HG03039 (cell line): ENCODE data around the gene FFAR1.

ENCODE experiments used
- ATAC-seq: cut with Tn5 transposase; IDR thresholded peaks from one replicate; pipeline ENCODE4 v1.9.1; 2021; ENCODE audit warnings: mild to moderate bottlenecking, moderate library complexity; ENCODE audit not compliant: unreplicated experiment

FFAR1 gene

DNA sequence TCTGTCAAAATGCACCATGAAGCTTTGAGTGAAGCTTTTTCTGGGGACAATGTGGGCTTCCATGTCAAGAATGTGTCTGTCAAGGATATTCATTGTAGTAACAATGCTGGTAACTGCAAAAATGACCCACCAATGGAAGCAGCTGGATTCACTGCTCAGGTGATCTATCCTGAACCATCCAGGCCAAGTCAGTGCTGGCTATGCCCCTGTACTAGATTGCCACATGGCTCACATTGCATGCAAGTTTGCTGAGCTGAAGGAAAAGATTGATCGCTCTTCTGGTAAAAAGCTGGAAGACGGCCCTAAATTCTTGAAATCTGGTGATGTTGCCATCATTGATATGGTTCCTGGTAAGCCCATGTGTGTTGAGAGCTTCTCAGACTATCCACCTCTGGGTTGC lies 35.8 kb downstream of the FFAR1 start:
- no peak for ATAC-seq

DNA sequence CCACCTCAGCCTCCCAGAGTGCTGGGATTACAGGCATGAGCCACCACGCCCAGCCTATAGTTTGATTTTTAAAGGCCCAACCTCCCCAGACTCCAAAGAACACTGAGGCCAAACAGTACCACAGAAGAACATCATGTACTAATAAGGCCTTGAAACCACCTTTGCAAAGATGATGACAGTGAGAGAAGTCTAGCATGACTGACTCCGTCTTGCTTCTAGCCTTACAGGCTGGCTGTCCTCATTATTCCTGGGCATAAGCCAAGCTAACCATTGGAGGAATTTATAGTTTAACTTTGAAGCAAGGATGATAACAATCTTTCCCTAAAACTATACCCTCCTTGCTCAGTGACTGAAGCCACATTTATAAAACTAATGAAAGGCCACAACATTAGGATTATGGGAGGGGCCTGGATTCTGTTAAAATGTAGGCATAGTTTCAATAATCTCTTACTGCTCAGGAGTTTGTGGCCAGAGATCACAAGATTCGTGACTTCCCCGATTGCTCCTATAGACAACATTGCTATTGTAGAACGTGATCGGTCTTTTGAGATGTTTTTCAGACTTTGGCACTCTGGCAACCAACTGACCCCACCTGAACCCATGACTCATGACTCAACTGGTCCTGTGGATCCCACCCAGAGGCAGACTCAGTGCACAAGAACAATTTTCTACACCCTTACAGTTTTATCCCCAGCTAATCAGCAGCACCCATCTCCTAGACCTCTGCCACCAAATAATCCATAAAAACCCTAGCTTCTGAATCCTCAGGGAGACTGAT lies 40.8 kb downstream of the FFAR1 start:
- ATAC-seq, result no peak

DNA sequence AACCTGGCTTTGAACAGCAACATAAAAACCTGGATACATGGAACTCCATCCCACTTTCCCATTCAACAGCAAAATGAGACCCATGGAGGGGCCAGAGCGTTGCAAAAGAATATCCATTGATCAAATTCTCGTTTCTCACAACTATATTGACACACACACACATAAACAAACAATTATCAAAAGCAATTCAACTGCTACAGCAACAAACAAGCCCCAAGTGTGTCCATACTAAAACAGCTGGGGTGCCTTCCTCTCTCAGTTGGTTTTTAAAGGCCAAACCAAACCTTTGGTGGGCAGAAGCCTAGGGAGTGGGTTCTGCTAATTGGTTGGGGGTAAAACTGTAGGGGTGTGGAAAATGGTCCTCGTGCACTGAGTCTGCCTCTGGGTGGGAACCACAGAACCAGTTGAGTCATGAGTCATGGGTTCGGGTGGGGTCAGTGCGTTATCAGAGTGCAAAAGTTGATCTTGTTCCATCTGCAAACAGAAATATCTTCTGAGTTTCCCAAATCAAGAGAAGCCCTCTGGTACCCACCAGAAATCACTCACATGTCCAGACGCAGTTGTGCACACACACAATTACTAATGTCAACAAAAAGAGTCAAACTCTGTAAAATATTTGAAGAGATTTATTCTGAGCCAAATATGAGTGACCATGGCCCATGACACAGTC lies 41.6 kb downstream of the FFAR1 start:
- ATAC-seq, result no peak

DNA sequence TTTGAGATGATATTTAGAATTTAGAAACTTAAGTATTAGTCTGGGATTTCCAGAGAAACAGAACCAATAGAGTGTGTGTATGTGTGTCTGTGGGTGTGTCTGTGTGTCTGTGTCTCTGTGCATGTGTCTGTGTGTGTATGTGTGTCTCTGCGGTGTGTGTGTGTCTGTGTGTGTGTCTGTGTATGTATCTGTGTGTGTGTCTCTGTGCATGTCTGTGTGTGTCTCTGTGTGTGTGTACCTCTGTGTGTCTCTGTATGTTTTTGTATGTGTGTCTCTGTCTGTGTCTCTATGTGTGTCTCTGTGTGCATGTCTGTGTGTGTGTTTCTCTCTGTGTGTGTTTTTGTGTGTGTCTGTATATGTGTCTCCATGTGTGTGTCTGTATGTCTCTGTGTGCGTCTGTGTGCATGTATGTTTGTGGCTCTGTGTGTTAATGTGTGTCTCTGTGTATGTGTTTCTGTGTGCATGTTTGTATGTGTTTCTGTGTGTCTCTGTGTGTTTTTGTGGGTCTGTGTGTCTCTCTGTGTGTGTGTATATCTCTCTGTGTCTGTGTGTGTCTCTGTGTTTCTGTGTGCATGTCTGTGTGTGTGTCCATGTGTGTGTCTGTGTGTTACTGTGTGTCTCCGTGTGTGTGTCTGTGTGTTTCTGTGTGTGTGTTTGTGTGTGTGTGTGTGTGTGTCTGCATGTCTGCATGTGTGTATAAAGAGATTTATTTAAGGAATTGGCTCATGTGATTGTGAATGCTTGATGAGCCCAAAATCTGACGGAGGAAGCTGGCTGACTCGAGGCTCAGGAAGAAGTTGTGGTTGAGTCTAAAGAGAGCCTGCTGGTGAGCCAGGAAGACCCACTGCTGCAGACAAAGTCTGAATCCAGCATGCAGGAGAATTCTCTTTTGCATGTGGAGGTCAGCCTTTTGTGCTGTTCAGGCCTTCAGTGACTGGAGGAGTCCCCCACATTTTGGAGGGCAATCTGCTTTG lies 45.3 kb downstream of the FFAR1 start:
- no peak for ATAC-seq

DNA sequence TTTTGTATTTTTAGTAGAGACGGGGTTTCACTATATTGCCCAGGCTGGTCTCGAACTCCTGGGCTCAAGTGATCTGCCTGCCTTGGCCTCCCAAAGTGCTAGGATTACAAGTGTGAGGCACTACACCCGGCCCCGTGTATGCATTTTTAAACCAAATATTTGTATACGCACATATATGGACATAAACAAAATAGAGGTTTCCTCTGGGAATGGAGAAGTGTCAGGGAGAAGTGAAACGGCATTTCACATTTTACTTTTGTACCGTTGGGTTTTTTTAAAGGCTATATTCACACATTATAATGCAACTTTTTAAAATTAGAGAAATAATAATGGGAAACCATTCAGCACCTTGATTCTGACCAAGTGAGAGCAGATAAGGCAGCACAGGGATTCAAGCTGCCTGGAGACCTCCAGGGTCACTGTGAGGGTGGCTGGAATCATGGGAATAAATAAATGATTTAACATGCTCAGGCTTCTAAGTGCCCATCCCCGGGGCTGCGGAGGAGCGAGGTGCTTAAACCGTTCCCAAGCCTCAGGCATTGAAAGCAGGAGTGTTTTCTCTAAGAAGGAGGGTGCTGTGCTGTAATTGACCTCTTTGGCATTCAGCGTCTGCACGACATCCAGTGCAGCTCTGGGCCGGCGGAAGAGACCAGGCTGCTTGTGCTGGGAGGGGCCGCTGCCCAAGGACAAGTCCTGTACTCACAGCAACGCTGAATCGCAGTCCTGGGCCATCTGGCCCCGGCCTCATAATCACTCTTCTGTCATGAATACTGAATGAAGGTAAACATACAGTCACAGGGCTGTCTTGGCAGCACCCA lies 47.9 kb downstream of the FFAR1 start:
- ATAC-seq, result no peak

DNA sequence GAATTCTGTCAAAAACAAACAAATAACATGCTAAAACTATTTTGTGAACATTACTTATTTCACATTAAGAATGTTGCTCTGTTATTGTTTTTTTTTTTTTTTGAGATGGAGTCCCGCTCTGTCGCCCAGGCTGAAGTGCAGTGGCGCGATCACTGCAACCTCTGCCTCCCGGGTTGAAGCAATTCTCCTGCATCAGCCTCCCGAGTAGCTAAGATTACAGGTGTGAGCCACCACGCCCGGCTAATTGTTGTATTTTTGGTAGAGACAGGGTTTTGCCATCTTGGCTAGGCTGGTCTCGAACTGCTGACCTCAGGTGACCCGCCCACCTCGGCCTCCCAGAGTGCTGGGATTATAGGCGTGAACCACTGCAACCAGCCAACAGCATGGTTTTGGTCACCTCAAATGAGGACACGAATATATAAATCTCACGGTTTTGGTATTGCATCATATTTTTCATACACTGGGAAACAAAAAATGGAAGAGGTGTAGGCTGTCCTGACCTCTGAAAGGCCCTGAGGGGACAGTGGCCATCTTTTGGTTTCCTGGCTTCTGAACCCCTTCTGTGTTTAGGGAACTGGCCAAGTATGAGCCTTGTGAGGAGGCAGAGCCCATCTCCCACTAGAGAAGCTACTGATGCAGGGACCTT lies 48.7 kb downstream of the FFAR1 start:
- no peak for ATAC-seq

DNA sequence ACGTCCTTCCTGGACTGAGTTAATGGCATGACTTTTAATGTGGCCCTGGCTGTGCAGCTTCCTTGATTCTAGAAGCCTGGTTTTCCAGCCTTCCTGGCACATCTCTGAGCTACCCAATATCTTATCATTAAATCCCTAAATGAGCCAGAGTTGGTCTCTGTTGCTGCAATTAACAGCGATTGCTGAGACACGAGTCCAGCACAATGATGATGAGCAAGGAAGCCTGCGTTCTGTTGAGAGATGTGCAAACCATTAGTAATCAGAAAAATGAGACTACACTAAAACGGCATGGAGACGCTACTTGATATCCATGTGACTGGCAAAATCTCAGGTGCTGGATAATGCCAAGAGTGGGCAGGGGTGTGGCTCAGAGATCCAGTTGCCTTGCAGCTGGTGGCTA lies 49.4 kb downstream of the FFAR1 start:
- ATAC-seq, result no peak
